HG03558 (cell line): Measurements from ENCODE around the gene PFN3.

Source experiments
- ATAC-seq: cut with Tn5 transposase; IDR thresholded peaks from one replicate; pipeline ENCODE4 v1.9.1; 2021; ENCODE audit warnings: moderate number of reproducible peaks; ENCODE audit not compliant: unreplicated experiment; ENCODE audit errors: extremely low read depth

The PFN3 gene, protein sequence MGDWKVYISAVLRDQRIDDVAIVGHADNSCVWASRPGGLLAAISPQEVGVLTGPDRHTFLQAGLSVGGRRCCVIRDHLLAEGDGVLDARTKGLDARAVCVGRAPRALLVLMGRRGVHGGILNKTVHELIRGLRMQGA

DNA sequence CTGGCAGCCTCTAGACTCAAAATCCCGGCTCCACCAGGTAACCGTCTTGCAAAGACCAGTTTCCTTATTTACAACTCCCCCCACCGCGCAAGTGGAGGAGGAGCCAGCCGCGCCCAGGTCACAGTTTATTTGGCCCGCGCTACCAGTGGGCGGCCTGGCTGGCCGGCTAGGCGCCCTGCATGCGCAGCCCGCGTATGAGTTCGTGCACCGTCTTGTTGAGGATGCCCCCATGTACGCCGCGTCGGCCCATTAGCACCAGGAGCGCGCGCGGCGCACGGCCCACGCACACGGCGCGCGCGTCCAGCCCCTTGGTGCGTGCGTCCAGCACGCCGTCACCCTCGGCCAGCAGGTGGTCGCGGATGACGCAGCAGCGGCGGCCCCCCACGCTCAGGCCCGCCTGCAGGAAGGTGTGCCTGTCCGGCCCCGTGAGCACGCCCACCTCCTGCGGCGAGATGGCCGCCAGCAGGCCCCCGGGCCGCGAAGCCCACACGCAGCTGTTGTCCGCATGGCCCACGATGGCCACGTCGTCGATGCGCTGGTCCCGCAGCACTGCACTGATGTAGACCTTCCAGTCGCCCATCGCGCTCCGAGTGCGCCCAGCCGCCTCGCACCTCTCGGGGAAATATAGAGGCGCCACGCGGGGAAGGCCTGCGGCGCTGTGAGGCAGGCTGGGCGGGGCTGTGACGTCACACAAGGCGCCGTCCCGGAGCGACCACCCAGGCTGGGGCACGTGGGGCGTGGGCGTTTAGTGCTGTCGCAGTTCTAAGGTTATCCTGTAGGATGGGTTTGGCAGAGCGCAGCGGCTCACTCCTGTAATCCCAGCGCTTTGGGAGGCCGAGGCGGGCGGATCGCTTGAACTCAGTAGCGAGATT lies at the start of gene PFN3:
Gene PFN3 (minus strand): TSS at position 665 of the 872 bp plus-strand sequence. CDS start 85 bp downstream, at position 580.
- ATAC-seq: no peak

DNA sequence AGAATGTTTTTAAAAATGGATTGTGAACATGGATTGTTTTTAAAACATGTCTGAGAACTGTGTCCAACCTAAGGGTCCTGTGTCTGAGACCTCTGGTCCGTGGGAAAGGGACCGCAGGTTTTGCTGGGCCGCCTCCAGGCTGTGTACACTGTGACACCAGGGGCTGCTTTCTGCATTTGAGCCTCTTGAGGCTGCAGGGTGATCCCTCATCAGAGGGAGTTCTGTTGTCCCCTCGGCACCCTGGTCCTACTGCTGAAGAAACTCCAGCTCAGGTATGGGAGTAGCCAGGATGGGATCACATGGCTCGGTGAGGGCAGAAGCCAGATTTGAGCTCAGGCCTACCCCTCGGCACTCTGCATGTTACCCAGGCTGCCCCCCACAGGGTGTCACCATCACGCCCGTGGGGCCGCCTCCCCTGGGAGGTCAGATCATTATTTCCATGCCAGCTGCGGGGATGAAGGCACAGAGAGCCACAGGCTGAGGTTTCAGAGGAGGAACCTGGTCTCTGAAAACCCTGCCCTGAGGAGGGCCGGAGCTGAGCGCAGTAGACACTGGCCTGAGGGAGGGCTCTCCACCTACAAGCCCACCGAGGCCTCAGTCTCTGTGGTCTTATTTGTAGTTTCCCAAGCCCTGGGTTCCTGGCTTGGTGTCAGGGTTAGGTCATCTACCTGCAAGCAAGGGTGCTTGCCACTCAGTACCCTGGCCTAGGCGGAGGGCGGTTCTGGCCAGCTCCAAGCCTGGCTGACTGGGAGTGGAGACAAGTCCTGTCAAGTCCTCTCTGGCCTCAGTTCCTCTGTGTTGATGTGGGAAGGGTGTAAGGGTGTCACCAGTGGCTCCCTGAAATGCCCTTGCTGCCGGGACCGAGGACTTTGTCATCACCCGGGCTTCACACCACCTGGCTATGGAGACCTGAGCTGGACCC lies 48.9 kb upstream of the PFN3 start:
- no peak for ATAC-seq

DNA sequence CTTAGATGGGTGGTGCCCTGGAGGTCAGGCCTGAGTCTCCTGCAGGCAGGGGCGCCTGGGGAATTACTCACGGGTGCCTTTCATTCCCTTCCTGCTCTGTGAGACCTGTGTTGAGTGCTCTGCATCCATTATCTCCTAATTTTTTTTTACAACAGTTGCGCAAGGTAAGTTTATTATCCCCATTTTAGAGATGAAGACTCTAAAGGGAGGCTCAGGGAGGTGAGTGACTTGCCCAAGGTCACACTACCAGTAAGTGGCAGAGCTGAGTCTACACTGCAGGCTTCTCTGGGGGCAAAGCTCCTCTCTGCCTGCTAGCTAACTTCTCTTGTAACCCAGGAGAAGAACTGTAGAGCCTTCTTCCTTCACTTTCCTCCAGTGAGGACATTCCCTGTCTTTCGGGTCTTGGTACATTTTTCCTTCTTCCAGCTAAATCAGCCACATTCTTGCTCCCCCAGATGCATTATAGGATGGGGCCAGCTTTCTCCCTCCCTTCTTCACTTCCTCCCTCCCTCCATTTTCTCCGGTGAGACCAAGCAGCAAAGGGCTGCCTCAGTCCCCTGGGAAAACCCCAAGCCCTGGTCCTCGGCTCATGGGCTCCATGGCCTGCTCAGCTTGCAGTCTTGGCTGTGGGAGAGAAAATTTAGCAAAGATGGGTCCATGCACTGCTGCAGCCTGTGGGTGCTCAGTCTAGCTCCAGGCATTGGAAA lies 47.9 kb upstream of the PFN3 start:
- no peak for ATAC-seq

DNA sequence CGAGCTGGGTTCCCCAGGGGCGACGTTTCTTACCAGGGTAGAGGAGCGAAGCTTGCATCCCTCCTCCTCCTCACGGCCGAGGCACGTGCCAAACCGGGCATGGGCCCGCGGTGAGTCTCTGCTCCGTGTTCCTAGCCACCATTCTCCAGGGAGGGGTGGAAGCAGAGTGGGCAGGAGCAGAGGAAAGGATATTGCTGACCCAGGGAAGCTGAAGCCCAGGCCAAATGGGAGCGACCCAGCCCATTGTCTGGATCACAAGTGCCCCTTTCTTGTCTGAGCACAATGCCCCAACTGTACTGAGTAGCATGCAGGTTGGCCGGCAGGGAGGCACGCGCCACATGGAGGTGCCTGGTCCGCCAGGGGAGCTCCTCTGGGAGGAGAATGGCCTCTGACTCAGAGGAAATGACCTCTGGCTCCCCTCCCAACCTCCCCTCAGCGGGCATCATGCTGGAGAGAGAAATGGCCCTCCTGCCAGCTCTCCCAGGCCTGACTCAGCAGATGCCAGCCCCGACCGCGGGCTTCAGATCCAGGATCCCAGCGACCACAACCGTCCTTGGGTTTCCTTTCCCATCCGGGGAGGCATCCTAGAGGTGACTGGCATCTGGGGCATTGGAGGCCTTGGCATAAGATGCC lies 47.3 kb upstream of the PFN3 start:
- no peak for ATAC-seq

DNA sequence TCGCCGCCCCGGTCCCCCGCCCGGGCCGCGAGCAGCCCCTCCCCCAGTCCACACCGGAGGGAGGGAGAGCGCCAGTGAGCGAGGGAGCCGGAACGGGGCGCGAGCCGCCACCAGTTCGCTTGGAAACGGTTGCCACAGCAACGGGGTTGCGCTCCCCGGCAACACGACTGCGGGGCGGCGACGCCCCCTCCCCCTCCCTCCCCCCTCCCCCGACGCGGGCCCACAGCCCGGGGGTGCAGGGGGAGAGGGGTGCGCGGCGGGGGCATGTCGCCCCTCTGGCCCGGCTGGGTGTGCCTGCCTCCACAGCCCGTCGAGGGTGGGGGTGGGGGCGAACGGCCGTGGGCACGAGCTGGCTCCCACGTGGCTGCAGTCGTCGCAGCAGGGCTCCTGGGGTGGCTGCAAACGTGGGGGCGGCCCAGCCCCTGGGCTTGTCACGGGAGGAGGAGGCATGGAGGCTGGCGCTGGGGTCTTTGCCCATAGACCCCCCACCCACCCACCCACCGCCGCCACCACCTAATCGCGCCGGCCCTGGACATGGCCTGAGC lies 46.7 kb upstream of the PFN3 start:
- no peak for ATAC-seq

DNA sequence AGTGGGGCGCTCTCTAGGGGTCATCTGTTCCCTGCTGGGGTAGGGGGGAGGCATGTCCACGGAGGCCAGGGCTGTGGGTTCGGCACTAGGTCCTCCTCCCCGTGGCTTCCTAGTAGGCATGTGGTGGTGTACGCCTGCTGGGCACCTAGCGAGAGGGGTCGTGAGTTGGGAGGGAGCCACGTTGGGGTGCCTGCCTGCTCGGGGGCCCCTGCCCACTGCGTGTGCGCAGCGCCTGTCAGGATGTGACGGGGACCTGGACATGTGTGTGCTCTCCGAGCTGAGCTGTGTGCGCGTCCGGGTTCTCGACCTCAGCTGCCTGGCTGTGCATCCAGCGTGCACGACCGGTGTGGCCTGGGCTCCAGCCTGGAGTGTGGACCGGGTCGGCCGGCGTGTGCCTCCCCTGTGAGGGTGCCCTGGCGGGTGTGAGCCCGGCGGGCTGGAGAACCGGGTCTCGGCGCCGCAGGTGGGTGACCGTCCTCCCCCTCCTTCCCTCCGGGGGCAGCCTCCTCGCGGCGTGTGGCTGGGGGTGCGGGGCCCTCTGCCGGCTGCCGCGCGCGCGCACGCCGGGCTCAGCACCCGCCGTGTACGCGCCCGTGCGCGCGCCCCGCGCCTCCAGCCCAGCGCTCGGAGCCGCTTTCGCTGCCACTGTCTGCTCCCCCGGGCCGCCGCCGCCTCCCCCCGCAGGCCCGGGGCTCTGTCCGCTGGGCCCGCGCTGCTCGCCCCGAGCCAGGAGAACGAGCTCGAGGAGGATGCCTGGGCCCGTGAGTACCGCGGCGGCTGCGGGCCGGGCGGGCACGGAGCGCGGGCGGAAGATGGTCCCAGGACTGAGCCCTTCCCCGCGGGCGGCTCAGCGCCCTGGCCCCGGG lies 46.0 kb upstream of the PFN3 start, which contains the start of gene PRR7:
Gene PRR7 (plus strand): TSS at position 615 of the 866 bp plus-strand sequence. CDS start 8,254 bp downstream, outside the sequence.
- ATAC-seq: no peak

DNA sequence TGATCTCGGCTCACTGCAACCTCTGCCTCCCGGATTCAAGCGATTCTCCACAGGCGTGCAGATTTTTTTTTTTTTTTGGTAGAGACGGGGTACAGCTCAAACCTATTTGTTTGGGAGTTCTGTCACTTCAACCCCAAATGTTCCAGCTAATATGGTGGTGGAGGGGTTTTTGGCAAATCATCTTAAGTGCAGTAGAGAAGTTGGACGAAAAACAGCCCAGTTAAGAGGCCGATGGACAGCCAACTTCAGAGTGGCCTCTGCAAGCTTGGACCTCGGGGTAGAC lies 45.4 kb upstream of the PFN3 start:
- ATAC-seq: no peak

DNA sequence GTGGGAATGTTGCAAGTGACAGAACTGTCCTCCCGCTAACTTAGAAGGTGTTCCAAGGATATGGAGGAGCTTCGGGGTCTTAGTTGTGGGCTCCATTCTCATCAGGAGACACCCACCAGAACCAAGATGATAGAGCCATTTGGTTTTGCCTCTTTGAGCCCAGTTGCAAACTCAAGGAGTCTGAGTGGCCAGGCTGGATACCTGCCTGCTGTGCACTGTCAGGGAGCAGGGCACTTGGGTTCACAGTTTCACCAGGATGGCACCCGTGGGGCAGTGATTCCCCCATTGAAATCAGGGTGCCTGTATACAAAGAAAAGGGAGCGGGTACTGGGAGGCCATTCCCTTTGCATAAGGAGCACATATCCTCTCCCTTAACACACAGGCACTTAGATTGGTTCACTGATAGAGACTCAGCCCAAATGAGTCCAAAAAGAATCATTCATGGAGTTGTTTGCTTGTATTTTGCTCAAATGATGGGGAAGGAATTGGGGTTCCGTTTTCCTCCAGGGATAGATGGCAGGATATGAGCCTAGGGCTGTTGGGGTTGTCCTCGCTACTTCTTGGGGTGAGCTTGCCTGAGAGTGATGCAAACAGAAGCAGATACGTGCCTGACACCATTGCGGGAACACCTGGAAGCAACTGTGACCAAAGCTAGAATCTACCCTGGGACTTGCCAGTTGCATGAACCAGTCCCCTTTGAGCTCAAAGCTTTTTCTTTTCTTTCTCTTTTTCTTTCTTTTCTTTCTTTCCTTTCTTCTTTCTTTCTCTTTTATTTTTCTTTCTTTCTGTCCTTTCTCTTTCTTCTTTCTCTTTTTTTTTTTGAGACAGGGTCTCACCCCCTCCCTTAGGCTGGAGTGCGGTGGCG lies 44.8 kb upstream of the PFN3 start:
- no peak for ATAC-seq

DNA sequence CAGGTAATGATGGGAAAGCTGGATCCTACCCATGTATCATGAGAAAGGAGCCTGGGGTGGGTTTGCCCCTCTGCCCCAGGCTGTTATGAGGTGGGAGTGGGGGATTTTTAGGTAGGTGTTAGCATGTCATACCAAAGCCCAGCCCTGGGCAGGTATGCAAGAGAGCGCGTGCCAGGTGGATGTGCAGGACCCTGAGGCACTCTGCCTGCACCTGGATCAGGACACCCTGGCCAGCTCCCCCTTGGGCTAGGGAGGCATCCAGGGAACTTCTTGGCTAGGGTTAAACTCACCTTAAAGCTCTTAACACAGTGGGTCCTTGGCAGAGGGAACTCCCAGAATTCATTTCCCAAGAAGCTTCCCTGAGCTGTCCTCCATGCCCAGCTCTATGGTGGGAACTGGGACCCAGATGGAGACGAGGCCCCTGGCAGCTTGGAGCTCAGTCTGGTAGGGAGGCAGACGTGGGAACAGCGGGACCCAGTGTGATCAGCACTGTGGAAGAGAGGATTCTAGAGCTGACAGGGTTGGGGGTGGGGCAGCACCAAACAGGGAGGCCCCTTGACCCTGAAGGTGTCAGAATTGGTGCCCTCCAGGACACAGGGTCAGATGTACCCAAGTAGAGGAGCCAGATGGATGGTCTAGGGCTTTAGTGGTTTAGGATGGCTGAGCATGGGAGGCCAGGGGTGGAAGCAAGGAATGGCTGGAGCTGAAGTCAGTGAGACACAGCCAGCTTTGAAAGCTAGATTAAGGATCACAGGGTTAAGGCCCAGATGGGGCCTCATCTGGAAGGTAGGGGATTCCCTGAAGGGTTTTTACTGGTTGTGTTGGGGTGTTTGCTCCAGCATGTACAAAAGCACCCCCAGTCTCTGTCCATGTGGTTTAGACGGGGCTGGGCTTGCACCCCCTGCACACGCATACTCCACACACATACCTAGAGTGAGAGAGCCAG lies 43.9 kb upstream of the PFN3 start:
- ATAC-seq: no peak

DNA sequence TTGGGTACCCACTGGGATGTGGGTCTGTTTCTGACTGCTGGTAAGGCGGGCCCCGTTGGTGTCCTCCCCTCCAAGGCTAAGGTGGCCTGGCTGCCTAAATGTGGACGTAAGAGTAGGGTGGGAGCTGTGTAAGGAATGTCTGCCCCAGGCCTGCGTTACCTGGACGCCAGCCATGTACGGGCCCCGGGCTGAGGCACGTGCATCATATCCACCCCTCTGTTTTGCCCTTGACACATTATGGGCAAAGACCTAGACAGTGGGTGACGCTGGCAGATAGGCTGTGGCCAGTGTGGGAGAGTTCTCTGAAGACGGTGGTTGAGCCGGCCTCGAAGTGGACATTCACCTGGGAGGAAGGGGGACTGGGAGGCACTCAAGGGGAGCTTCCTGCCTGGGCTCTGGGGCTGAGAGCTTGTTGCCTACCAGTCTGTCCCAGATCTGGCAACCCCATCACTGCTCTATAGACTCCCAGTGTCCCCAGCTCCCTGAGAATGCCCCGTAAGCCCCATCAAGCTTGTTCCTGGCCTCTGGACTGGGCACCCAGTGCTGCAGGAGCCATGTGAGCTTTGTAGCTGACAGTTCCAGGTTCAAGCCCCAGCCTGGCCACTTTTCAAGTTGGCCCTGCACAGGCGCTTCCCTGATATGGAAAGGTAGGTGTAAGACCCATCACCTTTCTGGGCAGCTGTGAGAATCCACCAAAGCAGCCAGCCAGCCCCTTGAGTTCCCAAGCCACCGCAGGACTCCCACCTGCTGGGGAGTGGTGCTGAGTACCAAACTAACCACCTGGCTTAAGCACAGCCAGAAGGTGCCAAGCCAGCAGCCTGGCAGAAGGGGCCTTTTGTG lies 42.9 kb upstream of the PFN3 start:
- ATAC-seq: no peak

DNA sequence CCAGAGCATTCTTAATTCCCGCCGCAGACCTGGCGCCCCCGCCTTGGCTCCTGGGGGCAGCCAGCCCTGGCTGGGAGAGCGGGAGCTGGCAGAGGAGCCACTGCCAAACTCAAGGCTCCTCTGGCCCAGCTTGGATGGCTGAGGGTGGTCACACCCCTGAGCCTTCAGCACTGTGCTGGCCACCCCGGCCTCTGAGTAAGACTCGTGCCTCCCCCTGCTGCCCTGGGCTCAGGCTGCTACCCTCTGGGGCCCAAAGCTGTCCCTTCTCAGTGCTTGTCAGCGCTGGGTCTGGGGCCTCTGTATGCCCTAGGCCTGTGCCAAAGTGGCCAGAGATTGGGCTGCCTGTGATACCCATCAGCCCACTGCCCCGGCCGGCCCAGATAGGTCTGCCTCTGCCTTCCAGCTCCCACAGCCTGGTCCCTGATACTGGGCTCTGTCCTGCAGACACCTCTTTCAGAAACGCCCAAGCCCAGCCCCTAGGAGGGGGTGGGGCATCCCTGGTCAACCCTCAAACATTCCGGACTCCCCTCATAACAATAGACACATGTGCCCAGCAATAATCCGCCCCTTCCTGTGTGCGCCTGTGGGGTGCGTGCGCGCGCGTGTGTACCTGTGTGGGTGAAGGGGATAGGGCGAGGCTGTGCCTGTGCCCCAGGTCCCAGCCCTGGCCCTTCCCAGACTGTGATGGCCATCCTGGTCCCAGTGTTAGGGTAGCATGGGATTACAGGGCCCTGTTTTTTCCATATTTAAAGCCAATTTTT lies 41.8 kb upstream of the PFN3 start:
- ATAC-seq: no peak

DNA sequence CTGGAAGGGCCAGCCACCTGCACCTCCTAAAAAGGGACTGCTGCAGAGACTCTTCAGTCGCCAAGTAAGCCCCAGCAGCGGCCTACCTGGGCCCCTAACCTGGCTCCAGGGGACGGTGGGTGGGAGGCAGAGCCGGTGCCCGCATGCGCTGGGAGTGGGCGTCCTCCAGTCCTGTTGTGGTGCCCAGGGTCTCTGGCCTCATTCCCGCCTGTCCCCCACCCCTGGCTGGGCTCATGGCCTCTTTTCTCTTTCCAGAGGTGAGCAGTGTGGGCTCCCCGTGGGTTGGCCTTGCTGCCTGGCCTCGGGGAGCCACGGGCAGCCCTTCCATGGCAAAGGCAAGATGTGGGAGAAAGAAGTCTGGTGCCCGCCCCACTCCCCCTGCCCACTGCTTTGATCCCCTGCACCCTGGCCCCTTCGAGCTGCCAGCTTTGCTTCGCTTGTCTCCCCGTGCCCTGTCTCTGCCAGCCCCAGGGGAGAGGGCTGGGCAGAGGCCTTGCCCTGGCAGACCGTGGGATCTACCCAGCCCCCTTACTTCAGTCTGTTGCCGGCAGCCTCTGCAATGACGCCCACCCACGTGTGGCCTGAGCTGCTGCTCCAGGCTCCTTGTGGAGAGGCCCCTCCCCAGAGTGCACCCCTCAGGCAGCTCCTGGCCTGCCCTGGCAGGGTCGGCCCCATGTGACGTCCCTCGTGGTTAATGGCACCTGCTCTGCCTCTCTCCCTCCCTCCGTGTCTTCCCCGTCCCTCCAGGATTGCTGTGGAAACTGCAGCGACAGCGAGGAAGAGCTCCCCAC lies 40.7 kb upstream of the PFN3 start:
- ATAC-seq: no peak

DNA sequence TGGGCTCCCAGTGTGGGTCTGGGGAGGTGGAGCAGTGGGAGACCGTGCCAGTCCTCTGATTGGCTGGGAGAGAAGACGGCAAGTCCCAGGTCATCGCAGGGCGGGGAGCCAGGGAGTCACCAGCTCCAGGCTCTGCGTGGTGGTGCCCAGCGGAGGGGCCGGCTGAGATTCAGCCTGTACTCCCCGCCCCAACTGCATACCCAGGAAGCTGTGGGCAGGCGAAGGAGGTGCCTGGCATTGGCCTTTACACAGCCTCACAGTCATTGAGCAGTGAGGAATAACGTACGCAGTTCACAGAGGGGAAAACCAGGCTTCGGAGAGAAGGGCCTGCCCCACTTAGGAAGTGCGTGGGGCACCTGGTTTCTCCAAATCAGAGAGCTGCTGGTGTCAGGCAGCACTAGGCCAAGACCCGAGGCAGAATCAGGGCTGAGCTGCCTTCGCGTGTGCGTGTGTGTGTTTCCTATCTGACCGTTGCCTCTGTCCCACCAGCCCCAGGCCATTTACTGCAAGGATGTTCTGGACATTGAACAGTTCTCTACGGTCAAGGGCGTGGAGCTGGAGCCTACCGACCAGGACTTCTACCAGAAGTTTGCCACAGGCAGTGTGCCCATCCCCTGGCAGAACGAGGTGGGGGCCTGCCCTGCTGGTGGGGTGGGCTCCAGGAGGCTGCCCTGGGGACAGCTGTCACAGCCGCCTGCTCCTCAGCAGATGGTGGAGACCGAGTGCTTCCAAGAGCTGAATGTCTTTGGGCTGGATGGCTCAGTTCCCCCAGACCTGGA lies 39.9 kb upstream of the PFN3 start:
- ATAC-seq: no peak
